HG02588 (cell line): ENCODE data around the gene SOX6.
"Not testable (repeated sequence)": the region's sequence is repeated elsewhere in the genome, so short reads cannot be mapped to it uniquely, and the experiment has no call there.

Experiments
- ATAC-seq: cut with Tn5 transposase; IDR thresholded peaks from one replicate; pipeline ENCODE4 v1.9.1; 2021; ENCODE audit warnings: mild to moderate bottlenecking, moderate library complexity; ENCODE audit not compliant: unreplicated experiment

Gene SOX6

DNA sequence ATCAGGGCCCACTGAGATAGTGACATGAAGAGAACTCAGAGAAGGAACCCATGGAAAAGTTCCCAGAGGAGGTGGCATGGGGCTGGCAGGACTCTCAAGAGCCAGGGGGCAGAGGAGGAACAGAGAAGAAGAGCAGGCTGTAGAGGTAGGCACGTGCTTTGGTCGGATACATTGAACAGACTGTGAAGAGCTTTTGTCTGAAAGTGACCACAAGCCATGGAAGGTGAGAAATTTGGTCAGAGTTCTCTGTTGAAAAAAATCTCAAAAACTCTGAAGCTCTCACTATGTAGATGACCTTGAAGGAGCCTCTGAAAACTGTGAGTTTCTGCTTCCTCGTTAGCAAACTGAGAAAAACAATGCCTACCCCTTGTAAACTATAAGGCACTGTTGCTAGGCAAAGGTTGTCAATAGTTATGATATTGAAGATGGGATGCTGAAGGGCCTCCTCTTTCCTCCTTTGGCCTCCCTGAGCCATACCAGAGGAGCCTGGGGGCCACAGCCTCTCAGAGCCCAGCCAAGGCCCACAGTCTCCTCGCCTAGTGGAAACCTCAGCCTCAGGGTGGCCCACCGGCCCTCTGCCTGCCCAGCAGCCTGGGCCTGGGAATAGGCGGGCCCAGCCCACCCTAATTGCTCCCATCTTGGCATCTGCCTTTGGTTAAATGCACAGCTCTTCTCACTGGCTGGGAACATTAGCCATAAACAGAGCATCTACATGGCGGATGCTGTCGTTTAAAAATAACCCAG, 415.7 kb downstream of the SOX6 start:
- ATAC-seq, result no peak

DNA sequence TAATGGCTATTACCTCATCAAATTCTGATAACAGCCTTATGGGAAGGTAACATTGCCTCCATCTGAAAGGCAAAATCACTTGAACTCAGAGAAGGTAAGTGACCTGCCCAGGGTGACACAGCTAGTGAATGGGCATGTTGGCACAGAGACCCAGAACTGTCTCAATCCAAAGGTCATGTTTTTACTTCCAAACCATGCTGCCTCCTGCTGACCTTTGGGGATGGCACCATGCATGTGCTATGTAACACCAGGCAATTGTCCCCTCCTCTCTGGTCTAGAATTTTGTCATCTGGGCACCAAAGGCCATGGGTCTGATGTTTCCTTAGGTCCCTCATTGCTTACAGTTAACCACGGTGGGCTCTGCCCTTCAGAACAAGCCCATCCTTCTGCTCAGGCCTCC, 417.4 kb downstream of the SOX6 start:
- ATAC-seq, result no peak

DNA sequence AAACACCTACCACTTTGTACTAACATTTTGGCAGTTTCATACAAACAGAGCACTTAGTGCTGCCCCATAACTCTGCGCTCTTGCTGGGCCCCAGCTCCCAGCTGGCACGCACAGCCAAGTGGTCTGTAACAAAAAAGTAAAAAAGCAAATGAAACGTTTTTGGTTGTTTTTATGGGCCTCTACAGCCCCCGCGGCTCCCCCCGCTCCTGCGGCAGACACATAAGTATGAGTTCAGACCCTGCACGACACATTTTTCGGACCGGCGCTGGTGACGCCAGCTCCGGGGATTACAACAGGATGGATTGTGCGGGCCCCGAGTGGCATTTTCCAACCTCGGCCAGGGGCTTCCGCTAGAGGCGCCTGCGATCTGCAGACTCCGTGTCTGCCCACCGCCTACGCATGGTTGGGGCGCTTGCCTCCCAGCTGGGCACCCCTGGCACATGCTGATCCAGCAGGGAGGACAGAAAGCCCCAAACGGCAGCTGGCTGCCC, 418.2 kb downstream of the SOX6 start:
- ATAC-seq, result no peak

- ATAC-seq, result no peak
These were observed 418.7 kb downstream of the SOX6 start for GRCh38 chr11:15937601-15938120.

DNA sequence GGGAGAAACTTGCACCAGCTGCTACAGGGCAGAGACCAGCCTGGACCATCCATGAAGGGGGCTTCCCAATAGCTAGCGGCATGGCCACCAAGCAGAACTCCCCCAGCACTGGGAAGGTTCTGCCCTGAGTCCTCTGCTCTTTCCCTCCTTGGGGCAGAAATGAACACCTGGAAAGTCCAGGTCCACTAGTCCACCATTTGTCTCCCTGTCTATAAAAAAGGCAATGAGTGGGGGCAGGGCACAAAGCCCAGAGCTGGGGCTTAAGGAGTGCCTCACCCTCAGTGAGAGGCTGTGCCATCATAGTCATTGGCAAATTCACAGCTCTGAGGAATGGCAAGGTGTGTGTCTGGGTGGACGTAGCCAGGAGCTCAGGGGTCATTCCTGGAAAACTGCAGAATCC, 420.3 kb downstream of the SOX6 start:
- no peak for ATAC-seq

DNA sequence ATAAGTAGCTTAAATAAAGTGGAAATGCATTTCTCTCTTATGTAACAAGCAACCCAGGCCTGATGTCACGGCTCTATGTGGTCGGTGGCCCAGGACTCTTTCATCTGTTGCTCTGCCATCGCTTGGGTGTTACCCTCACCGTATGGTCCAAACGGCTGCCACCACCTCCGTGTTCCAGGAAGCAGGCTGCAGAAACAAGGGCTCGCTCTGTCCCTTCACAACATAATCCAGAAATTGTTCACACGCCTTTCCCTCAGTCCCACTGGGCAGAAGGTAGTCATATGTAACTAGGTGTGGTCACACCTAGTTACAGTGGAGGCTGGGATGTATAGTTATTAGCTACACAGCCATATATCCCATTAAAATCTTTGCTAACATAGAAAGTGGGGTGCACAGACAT, 421.0 kb downstream of the SOX6 start:
- ATAC-seq, result no peak

DNA sequence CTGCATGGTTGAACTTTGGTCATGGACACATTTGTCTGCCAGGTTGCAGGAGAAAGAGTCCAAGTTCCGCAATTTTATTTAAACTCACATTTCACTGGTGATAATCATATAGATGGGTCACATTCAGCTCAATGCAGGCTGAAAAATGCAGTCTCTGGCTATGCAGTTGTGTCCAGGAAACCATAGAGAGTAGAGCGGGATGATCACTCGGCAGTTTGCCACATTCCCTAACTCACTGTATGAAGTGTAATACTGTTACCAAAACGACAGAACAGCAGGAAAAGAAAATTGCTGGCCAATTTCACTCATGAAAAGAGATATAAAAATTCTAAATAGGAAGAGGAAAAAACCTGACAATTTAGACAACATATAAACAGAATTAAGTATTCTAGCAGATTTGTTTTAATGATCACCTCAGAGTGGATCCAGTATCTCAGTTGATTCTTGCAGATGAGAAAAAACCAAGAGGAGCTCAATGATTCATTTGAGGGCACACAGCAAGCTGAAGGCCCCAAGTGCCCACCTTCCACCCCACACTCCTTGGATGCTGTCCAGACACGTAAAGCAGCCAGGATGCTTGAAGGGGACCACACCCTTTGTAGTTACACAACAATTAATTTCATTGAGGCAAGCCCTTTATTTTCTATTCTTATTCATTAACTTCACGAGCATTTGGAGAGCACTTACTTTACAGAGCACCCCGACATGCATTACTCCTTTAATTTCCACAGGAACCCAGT, 422.3 kb downstream of the SOX6 start:
- no peak for ATAC-seq

- ATAC-seq, result no peak
These were observed 423.9 kb downstream of the SOX6 start for GRCh38 chr11:15932417-15932816.

GRCh38 chr11:15931497-15931896, 424.8 kb downstream of the SOX6 start:
- no peak for ATAC-seq

DNA sequence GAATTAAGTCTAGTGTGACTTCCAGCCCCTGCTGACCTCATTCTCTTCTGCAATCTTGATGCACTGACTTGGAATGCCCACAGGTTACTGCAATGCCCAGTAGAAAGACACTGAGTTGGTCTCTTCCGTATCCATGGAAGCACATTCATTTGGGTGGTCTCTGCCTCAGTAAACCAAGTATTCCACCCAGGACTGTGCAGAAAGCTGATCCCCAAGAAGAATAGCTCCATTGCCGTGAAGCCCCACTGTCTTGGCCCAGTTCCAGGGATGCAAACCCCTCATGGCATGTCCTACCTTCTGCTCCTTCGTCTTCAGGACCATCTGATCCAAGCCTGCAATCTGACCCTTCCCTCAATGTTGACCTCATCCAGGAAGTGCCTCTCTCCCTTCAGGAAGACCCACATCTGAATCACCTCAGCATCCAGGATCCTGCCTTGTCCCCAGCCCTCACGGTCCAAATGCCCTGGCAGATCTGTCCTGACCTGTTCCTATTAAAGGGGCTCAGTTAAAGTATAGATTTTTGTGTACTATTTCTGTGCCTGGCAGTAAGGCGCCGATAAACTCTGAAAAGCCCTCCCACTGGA, 425.8 kb downstream of the SOX6 start:
- no peak for ATAC-seq

GRCh38 chr11:15929371-15929901, 426.9 kb downstream of the SOX6 start:
- ATAC-seq, result no peak

DNA sequence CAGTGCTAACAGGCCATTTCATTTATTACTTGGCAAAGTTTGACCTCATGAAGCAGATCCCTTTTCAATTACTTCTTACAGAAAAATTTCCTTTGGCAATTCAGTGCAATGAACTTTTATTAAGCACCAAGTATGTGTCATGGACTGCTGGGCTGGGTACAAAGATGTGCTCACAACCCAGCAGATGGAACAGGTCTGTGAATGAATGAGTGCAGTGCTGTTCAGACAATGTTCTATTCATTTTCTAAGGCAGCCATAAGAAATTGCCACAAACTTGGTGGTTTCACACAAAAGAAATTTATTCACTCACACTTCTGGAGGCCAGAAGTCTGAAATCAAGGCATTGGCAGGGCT, 428.5 kb downstream of the SOX6 start:
- ATAC-seq, result no peak

- no peak for ATAC-seq
These were observed 429.0 kb downstream of the SOX6 start for GRCh38 chr11:15927196-15927863.

DNA sequence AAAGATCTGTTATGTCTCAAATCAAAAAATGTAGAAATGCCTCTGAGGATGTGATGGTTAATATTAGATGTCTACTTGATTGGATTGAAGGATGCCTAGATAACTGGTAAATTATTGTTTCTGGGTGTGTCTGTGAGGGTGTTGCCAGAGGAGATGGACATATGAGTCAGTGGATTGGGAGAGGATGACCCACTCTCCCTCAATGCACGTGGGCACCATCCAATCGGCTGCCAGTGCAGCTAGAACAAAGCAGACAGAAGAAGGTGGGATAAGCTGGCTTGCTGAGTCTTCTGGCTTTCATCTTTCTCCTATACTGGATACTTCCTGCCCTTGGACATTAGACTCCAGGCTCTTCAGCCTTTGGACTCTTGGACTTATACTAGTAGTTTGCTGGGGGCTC, 430.3 kb downstream of the SOX6 start:
- no peak for ATAC-seq

DNA sequence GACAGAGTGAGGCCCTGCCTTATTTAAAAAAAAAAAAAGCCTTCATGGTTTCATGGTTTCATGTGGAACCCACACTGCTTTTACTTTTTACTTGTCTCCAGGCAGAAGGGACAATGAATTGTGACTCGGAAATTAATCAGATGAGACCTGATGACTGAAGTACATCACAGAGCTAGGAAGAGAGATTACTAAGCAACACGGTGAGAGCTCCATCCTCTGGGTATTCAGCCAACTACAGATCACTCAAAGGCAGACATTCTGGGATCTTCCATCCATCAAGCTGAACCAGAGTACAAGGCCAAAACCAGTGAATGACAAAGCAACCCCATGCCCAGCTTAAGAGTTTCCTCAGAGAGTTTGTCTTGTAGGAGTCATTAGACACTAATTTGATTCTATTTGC, 433.2 kb downstream of the SOX6 start:
- ATAC-seq, result no peak

DNA sequence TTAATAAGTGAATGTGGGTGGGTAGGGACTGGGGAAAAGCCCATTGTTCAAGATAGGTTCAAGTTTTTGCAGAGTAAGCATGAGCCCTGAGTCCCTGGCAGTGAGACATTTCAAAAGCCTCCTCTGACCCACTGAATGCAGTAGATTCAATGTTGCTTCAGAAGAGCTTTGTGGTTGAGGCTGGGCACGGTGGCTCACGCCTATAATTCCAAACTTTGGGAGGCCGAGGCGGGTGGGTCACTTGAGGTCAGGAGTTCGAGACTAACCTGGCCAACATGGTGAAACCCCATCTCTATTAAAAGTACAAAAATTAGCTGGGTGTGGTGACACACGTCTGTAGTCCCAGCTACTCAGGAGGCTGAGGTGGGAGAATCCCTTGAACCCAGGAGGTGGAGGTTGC, 433.6 kb downstream of the SOX6 start:
- not testable (repeated sequence) for ATAC-seq

DNA sequence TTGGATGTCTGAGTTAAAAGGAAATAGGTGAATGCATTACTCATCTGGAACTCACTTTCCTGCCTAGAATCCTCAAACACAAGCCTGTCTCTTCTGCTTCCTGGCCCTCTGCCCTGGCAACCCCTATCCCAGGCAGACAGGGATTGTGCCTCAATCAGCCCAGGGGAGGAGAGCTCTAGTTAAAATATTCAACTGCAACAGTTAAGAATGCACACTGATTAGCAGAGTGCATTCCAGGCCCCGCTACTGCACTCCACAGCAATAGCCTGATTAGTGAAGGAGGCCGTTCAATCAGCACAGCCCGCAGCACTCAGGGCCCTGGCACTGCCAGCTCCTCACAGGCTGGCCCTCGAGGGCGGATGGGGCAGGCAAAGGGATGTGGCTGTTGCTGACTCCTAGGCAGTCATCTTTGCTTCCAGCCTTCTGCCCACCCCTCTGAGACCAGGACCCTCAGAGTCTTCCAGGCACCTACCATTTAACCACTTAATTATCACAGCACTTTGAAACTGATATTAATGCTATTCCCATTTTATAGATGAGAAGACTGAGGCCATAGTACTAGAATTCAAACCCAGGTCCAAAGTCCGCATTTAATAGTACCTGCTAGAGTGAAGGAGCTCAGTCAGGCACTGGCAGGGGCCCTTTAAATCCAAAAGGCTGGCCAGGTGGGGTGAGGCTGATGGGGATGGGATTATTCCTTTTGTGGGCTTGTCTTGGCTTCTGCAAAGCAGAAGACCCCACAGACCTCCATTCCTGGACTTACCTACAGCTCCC, 435.3 kb downstream of the SOX6 start:
- no peak for ATAC-seq

DNA sequence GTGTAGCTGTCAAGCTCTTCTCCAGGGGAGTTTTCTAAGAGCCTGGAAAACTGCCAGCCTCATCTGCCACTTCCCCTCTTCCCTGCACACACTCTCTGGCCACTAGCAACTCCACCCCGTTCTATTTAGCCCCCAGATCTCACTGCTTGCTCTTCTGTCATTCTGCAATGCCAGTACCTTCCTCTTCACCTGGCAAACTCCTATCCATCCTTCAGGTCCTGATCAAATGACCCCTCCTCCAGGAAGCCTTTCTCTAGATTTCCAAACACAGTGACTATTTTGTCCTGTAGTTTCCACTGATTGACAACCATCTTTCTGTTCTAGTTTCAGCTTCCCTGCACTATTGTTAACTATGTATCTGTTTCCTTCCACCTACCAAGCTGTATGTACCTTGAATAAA, 437.7 kb downstream of the SOX6 start:
- no peak for ATAC-seq

DNA sequence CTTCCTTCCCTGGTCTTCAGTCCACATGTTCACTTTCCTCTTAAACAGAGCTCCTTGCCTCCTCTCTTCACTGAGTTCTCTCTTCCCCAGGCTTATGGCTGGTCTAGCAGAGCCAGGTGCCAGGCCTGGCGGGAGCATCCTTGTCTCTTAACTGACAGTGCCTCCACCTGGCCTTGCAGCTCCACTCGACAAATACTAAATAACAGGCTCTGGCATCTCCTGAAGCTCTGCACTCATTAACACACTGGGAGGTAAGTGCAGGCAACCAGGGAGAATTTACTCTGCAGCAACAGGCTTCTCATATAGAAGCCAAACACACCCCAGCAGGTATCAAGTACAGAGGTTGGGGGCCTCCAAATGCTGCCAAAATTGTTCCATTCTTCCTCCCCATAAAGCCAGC, 438.1 kb downstream of the SOX6 start:
- no peak for ATAC-seq
